ENCODE data around the gene TDRD7.
"Not testable (repeated sequence)": the region's sequence is repeated elsewhere in the genome, so short reads cannot be mapped to it uniquely, and the experiment has no call there.

The TDRD7 gene

GRCh38 chr9:97453573-97453972, 41.7 kb downstream of the TDRD7 start:
- not testable (repeated sequence) for H3K4me2 ChIP-seq (ENCODE audit: insufficient read depth, low read length, poor library complexity, severe bottlenecking); H2BK5ac ChIP-seq (ENCODE audit: low read length); H3K36me3 ChIP-seq (replicated peaks in 1 of 2; ENCODE audit: control insufficient read depth in 2 of 2, insufficient read depth in 2 of 2, low read length in 2 of 2); H2BK15ac ChIP-seq (ENCODE audit: low read length); H3K79me1 ChIP-seq (ENCODE audit: low read depth, low read length); H3K27ac ChIP-seq (replicated peaks; ENCODE audit: low read length); H3K23ac ChIP-seq (ENCODE audit: low read depth, low read length, poor library complexity); H3K4me1 ChIP-seq (ENCODE audit: control insufficient read depth in 2 of 2, insufficient read depth in 1 of 2, low read depth in 1 of 2, low read length in 2 of 2); H3K4me3 ChIP-seq (ENCODE audit: low read length in 2 of 2); H4K8ac ChIP-seq (ENCODE audit: low read depth, low read length); DNase-seq (ENCODE audit: low spot score); H3K18ac ChIP-seq (ENCODE audit: low read length); H2BK120ac ChIP-seq (ENCODE audit: low read depth, low read length); H3K4ac ChIP-seq (ENCODE audit: low read length); H2AFZ ChIP-seq (ENCODE audit: low read length); H3K27me3 ChIP-seq (ENCODE audit: control insufficient read depth in 3 of 3, insufficient read depth in 3 of 3, low read depth in 1 of 3, low read length in 3 of 3); H3K9me3 ChIP-seq (replicated peaks in 1 of 2; ENCODE audit: control insufficient read depth in 2 of 2, insufficient read depth in 1 of 2, low read depth in 1 of 2, low read length in 2 of 2); H3K9ac ChIP-seq (ENCODE audit: low read depth, low read length, poor library complexity); H3K14ac ChIP-seq (ENCODE audit: low read length); H4K91ac ChIP-seq (ENCODE audit: low read depth, low read length, poor library complexity); H2AK5ac ChIP-seq (ENCODE audit: low read depth, low read length); H2BK12ac ChIP-seq (ENCODE audit: low read length)
- WGBS, 2 donors (ENCODE audit: extremely low coverage in 2 of 2, insufficient read length in 2 of 2, insufficient replicate concordance in 1 of 2), result no CpG with 5 or more reads among the region's 3 CpGs

GRCh38 chr9:97456841-97457240, 44.9 kb downstream of the TDRD7 start:
- not testable (repeated sequence) for H3K18ac ChIP-seq (ENCODE audit: low read length); H3K14ac ChIP-seq (ENCODE audit: low read length); H3K4me2 ChIP-seq (ENCODE audit: insufficient read depth, low read length, poor library complexity, severe bottlenecking); H3K4ac ChIP-seq (ENCODE audit: low read length); DNase-seq (ENCODE audit: low spot score); H3K23ac ChIP-seq (ENCODE audit: low read depth, low read length, poor library complexity); H2AFZ ChIP-seq (ENCODE audit: low read length); H2BK12ac ChIP-seq (ENCODE audit: low read length); H3K9me3 ChIP-seq (replicated peaks in 1 of 2; ENCODE audit: control insufficient read depth in 2 of 2, insufficient read depth in 1 of 2, low read depth in 1 of 2, low read length in 2 of 2); H4K8ac ChIP-seq (ENCODE audit: low read depth, low read length); H3K27ac ChIP-seq (replicated peaks; ENCODE audit: low read length); H4K91ac ChIP-seq (ENCODE audit: low read depth, low read length, poor library complexity); H2BK15ac ChIP-seq (ENCODE audit: low read length); H3K4me3 ChIP-seq (ENCODE audit: low read length in 2 of 2); H3K79me1 ChIP-seq (ENCODE audit: low read depth, low read length); H2BK5ac ChIP-seq (ENCODE audit: low read length); H3K9ac ChIP-seq (ENCODE audit: low read depth, low read length, poor library complexity); H2AK5ac ChIP-seq (ENCODE audit: low read depth, low read length); H3K4me1 ChIP-seq (ENCODE audit: control insufficient read depth in 2 of 2, insufficient read depth in 1 of 2, low read depth in 1 of 2, low read length in 2 of 2); H3K27me3 ChIP-seq (ENCODE audit: control insufficient read depth in 3 of 3, insufficient read depth in 3 of 3, low read depth in 1 of 3, low read length in 3 of 3); H2BK120ac ChIP-seq (ENCODE audit: low read depth, low read length); H3K36me3 ChIP-seq (replicated peaks in 1 of 2; ENCODE audit: control insufficient read depth in 2 of 2, insufficient read depth in 2 of 2, low read length in 2 of 2)

GRCh38 chr9:97459326-97459725, 47.4 kb downstream of the TDRD7 start:
- Histone ChIP-seq H3K36me3 (replicated peaks in 1 of 2; ENCODE audit: control insufficient read depth in 2 of 2, insufficient read depth in 2 of 2, low read length in 2 of 2) (no peaks in the 10 kb centered on the region), H3K4me2 (ENCODE audit: insufficient read depth, low read length, poor library complexity, severe bottlenecking) (no peak overlapping the region), H2BK120ac (ENCODE audit: low read depth, low read length) (no peak overlapping the region), H3K79me1 (ENCODE audit: low read depth, low read length) (no peaks in the 10 kb centered on the region), H3K4me1 (ENCODE audit: control insufficient read depth in 2 of 2, insufficient read depth in 1 of 2, low read depth in 1 of 2, low read length in 2 of 2) (no peaks in the 10 kb centered on the region), H2BK15ac (ENCODE audit: low read length) (no peak overlapping the region), H3K23ac (ENCODE audit: low read depth, low read length, poor library complexity) (no peak overlapping the region), H3K9me3 (replicated peaks in 1 of 2; ENCODE audit: control insufficient read depth in 2 of 2, insufficient read depth in 1 of 2, low read depth in 1 of 2, low read length in 2 of 2) (no peaks in the 10 kb centered on the region), H3K14ac (ENCODE audit: low read length) (no peak overlapping the region), H3K4ac (ENCODE audit: low read length) (no peak overlapping the region), H3K27me3 (ENCODE audit: control insufficient read depth in 3 of 3, insufficient read depth in 3 of 3, low read depth in 1 of 3, low read length in 3 of 3) (no peaks in the 10 kb centered on the region), H2BK12ac (ENCODE audit: low read length) (no peak overlapping the region), H3K9ac (ENCODE audit: low read depth, low read length, poor library complexity) (no peak overlapping the region), H4K91ac (ENCODE audit: low read depth, low read length, poor library complexity) (no peak overlapping the region), H4K8ac (ENCODE audit: low read depth, low read length) (no peak overlapping the region), H2AFZ (ENCODE audit: low read length) (no peak overlapping the region), H2AK5ac (ENCODE audit: low read depth, low read length) (no peak overlapping the region), H3K4me3 (ENCODE audit: low read length in 2 of 2) (no peak overlapping the region), H2BK5ac (ENCODE audit: low read length) (no peak overlapping the region), H3K27ac (replicated peaks; ENCODE audit: low read length) (no peak overlapping the region), H3K18ac (ENCODE audit: low read length) (no peak overlapping the region)
- DNase-seq (ENCODE audit: low spot score), result no peak

GRCh38 chr9:97462159-97462558, 50.3 kb downstream of the TDRD7 start:
- Histone ChIP-seq H2BK15ac (ENCODE audit: low read length) (no peak overlapping the region), H2BK12ac (ENCODE audit: low read length) (no peak overlapping the region), H3K4me1 (ENCODE audit: control insufficient read depth in 2 of 2, insufficient read depth in 1 of 2, low read depth in 1 of 2, low read length in 2 of 2) (no peaks in the 10 kb centered on the region), H3K27me3 (ENCODE audit: control insufficient read depth in 3 of 3, insufficient read depth in 3 of 3, low read depth in 1 of 3, low read length in 3 of 3) (no peaks in the 10 kb centered on the region), H3K9me3 (replicated peaks in 1 of 2; ENCODE audit: control insufficient read depth in 2 of 2, insufficient read depth in 1 of 2, low read depth in 1 of 2, low read length in 2 of 2) (no peaks in the 10 kb centered on the region), H3K36me3 (replicated peaks in 1 of 2; ENCODE audit: control insufficient read depth in 2 of 2, insufficient read depth in 2 of 2, low read length in 2 of 2) (no peaks in the 10 kb centered on the region), H2AK5ac (ENCODE audit: low read depth, low read length) (no peak overlapping the region), H2BK5ac (ENCODE audit: low read length) (no peak overlapping the region), H3K27ac (replicated peaks; ENCODE audit: low read length) (no peak overlapping the region), H3K9ac (ENCODE audit: low read depth, low read length, poor library complexity) (no peak overlapping the region), H3K4me2 (ENCODE audit: insufficient read depth, low read length, poor library complexity, severe bottlenecking) (no peak overlapping the region), H4K91ac (ENCODE audit: low read depth, low read length, poor library complexity) (no peak overlapping the region), H3K4ac (ENCODE audit: low read length) (no peak overlapping the region), H3K14ac (ENCODE audit: low read length) (no peak overlapping the region), H3K4me3 (ENCODE audit: low read length in 2 of 2) (no peak overlapping the region), H2AFZ (ENCODE audit: low read length) (no peak overlapping the region), H2BK120ac (ENCODE audit: low read depth, low read length) (no peak overlapping the region), H4K8ac (ENCODE audit: low read depth, low read length) (no peak overlapping the region), H3K79me1 (ENCODE audit: low read depth, low read length) (no peaks in the 10 kb centered on the region), H3K23ac (ENCODE audit: low read depth, low read length, poor library complexity) (no peak overlapping the region), H3K18ac (ENCODE audit: low read length) (no peak overlapping the region)
- WGBS, 2 donors (ENCODE audit: extremely low coverage in 2 of 2, insufficient read length in 2 of 2, insufficient replicate concordance in 1 of 2), result no CpG with 5 or more reads among the region's 3 CpGs
- no peak for DNase-seq (ENCODE audit: low spot score)
